HepG2 (cell line): Measurements from ENCODE around the gene LHFPL6. TPM values are rescaled to one million over a fixed set of nuclear protein-coding genes. Genes with fewer than 3 reads are reported as not detected.

ENCODE experiments used
- ATAC-seq: fragments of 200-7000 bp; cut with Tn5 transposase; 3 replicates; pipeline ENCODE4 v1.9.1; 2020; ENCODE audit warnings: mild to moderate bottlenecking, moderate library complexity
- BruUV-seq: library from RNA; stranded (reverse); fragments of 400-500 nt; replicated peaks from 2 replicates; lab custom pipeline; 2021; lab: Mats Ljungman, UMichigan
- CTCF ChIA-PET: fragments of 300-600 bp; formaldehyde crosslinking; extraction: SDS; loops from one replicate; lab custom pipeline; 2021; ENCODE audit warnings: low total read pairs, inconsistent platforms, low intra/inter-chr PET ratio; lab: Yijun Ruan, JAX
- POLR2A ChIA-PET: fragments of 350-600 bp; sonication (Branson Sonifier 250); formaldehyde crosslinking; loops from one replicate; lab custom pipeline; 2020; ENCODE audit warnings: antibody characterized with exemption, inconsistent platforms; lab: Yijun Ruan, JAX
- DNase-seq: peaks from one replicate; pipeline ENCODE4 v3.0.0-alpha.2; 2015; ENCODE audit warnings: low spot score
- FAIRE-seq: peaks from 3 replicates; lab custom pipeline; 2011; peaks lifted over from hg19 to GRCh38; lab: Jason Lieb, UNC
- H2AFZ ChIP-seq: one replicate; pipeline ENCODE4 v1.6.1; 2011; ENCODE audit warnings: low read length, inconsistent platforms
- H3K27ac ChIP-seq: fragments of 300-600 bp; 3 replicates; pipeline ENCODE4 v1.8.0; 2011; ENCODE audit warnings: mixed run types, mild to moderate bottlenecking, mixed read lengths, low read length, inconsistent platforms; ENCODE audit not compliant: insufficient read depth; ENCODE audit errors: extremely low read length
- H3K27me3 ChIP-seq, 2 experiments: fragments of 200-600 bp in 1 of 2; 2 replicates in 1 of 2; 3 replicates in 1 of 2; pipeline versions ENCODE4 v1.6.0 to v1.8.0; 2011; ENCODE audit warnings: low read length in 2 of 2, mild to moderate bottlenecking in 2 of 2, moderate library complexity in 2 of 2, inconsistent platforms in 1 of 2; ENCODE audit not compliant: insufficient read depth in 2 of 2, control insufficient read depth in 1 of 2
- H3K36me3 ChIP-seq, 2 experiments: fragments of 200-600 bp in 1 of 2; replicated peaks in 1 of 2; 2 replicates in 1 of 2; 3 replicates in 1 of 2; pipeline versions ENCODE4 v1.5.1 to v1.8.0; 2011; ENCODE audit warnings: low read length in 2 of 2, inconsistent platforms in 1 of 2; ENCODE audit not compliant: insufficient read depth in 2 of 2, control insufficient read depth in 1 of 2
- H3K4me1 ChIP-seq: 2 replicates; pipeline ENCODE4 v1.5.1; 2012; ENCODE audit warnings: low read length, inconsistent platforms; ENCODE audit not compliant: insufficient read depth
- H3K4me2 ChIP-seq: 2 replicates; pipeline ENCODE4 v1.6.0; 2011; ENCODE audit warnings: low read depth, low read length, inconsistent platforms
- H3K4me3 ChIP-seq, 3 experiments: fragments of 200-600 bp in 1 of 3; sonication (generic), shearing (Covaris generic) in 1 of 3; replicated peaks in 1 of 3; 2 replicates each; pipeline ENCODE4 v1.5.1; 2011 to 2016; ENCODE audit warnings: low read length in 3 of 3, inconsistent platforms in 2 of 3, low read depth in 2 of 3, mild to moderate bottlenecking in 2 of 3, control low read depth in 1 of 3, mixed read lengths in 1 of 3; ENCODE audit not compliant: insufficient read depth in 1 of 3
- H3K79me2 ChIP-seq: one replicate; pipeline ENCODE4 v1.6.1; 2011; ENCODE audit warnings: low read length, inconsistent platforms; ENCODE audit not compliant: insufficient read depth
- H3K9ac ChIP-seq: 2 replicates; pipeline ENCODE4 v1.6.0; 2011; ENCODE audit warnings: mild to moderate bottlenecking, low read depth, low read length, inconsistent platforms; ENCODE audit not compliant: insufficient read depth
- H3K9me3 ChIP-seq: 2 replicates; pipeline ENCODE4 v1.5.1; 2012; ENCODE audit warnings: mild to moderate bottlenecking, low read length
- H4K20me1 ChIP-seq: 2 replicates; pipeline ENCODE4 v1.6.0; 2011; ENCODE audit warnings: inconsistent platforms, mild to moderate bottlenecking, low read length, moderate library complexity; ENCODE audit not compliant: insufficient read depth
- ARID2 ChIP-seq: sonication (generic); formaldehyde crosslinking; IDR thresholded peaks from 2 replicates; pipeline ENCODE4 v1.8.1; 2022; ENCODE audit warnings: mild to moderate bottlenecking, missing genetic modification reagents, borderline replicate concordance
- BRD4 ChIP-seq: sonication (generic); formaldehyde crosslinking; IDR thresholded peaks from 2 replicates; pipeline ENCODE4 v1.4.0; 2020; ENCODE audit warnings: missing genetic modification reagents
- FOSL1 ChIP-seq: sonication (generic); formaldehyde crosslinking; IDR thresholded peaks from 2 replicates; pipeline ENCODE4 v1.9.0; 2021; ENCODE audit warnings: missing genetic modification reagents, borderline replicate concordance
- FOXK2 ChIP-seq: fragments of 450-650 bp; IDR thresholded peaks from 2 replicates; pipeline ENCODE4 v1.6.1; 2016
- GPBP1L1 ChIP-seq: sonication (generic); formaldehyde crosslinking; IDR thresholded peaks from 2 replicates; pipeline ENCODE4 v1.5.0; 2020; ENCODE audit warnings: mild to moderate bottlenecking, missing genetic modification reagents
- HNRNPH1 ChIP-seq: fragments of 200-400 bp; formaldehyde crosslinking; optimal IDR thresholded peaks from 2 replicates; pipeline ENCODE3; 2017; ENCODE audit warnings: mild to moderate bottlenecking, low read depth, low read length
- HNRNPUL1 ChIP-seq: fragments of 200-400 bp; formaldehyde crosslinking; IDR thresholded peaks from 2 replicates; pipeline ENCODE4 v1.6.1; 2017; ENCODE audit warnings: low read depth, mild to moderate bottlenecking, low read length, moderate library complexity
- HOXA7 ChIP-seq: sonication (generic); formaldehyde crosslinking; IDR thresholded peaks from 2 replicates; pipeline ENCODE4 v1.8.1; 2022; ENCODE audit warnings: mild to moderate bottlenecking, missing genetic modification reagents, moderate library complexity
- IRF2 ChIP-seq: IDR thresholded peaks from 2 replicates; pipeline ENCODE4 v1.6.1; 2018; ENCODE audit warnings: missing genetic modification reagents, missing compliant biosample characterization
- MYC ChIP-seq: sonication (generic); formaldehyde crosslinking; IDR thresholded peaks from 2 replicates; pipeline ENCODE4 v1.9.0; 2021; ENCODE audit warnings: missing genetic modification reagents, borderline replicate concordance
- MYPOP ChIP-seq: sonication (generic); formaldehyde crosslinking; IDR thresholded peaks from 2 replicates; pipeline ENCODE4 v1.8.1; 2023; ENCODE audit warnings: mild to moderate bottlenecking, moderate library complexity, missing genetic modification reagents
- NFE2L2 ChIP-seq: fragments of 150-350 bp; IDR thresholded peaks from 2 replicates; pipeline ENCODE4 v1.6.1; 2014; ENCODE audit warnings: low read length
- TEAD2 ChIP-seq: sonication (generic); formaldehyde crosslinking; IDR thresholded peaks from 2 replicates; pipeline ENCODE4 v1.9.0; 2021; ENCODE audit warnings: missing genetic modification reagents
- THAP7 ChIP-seq: sonication (generic); formaldehyde crosslinking; IDR thresholded peaks from 2 replicates; pipeline ENCODE4 v1.8.1; 2023; ENCODE audit warnings: mild to moderate bottlenecking, missing genetic modification reagents
- ZFP1 ChIP-seq: IDR thresholded peaks from 2 replicates; pipeline ENCODE4 v1.6.1; 2016
- ZNF343 ChIP-seq: sonication (generic); formaldehyde crosslinking; IDR thresholded peaks from 2 replicates; pipeline ENCODE4 v1.4.0; 2020; ENCODE audit warnings: mild to moderate bottlenecking, missing genetic modification reagents
- WGBS: methylation state at CpG from one replicate; pipeline ENCODE4 v1.1.6; 2017; ENCODE audit warnings: low lambda C conversion rate; 5-methylcytosine and 5-hydroxymethylcytosine counted together
- in situ Hi-C: cut with HindIII; loops from 2 replicates; pipeline ENCODE4 v1.10.0; 2017; ENCODE audit warnings: low pct_unique_long_range_greater_than_20kb; ENCODE audit not compliant: extremely low pct_ligation_motif_present
- intact Hi-C: fragments of 100-400 bp; cut with micrococcal nuclease; formaldehyde crosslinking; loops from one replicate; pipeline ENCODE4 v1.10.0; 2022; ENCODE audit not compliant: unreplicated experiment
- polyA plus RNA-seq, 8 experiments: library from polyadenylated mRNA; depleted of rRNA in 3 of 8; stranded (reverse) in 7 of 8; unstranded in 1 of 8; fragments of >200 nt; fragmentation: Illumina TruSeq in 4 of 8; extraction: Trizol in 4 of 8; gene quantifications; 2 replicates each; pipeline versions ENCODE4 v1.2.1 to v1.2.3, GENCODE V29; 2011 to 2016; ENCODE audit warnings: low read depth in 4 of 8, missing spikeins in 1 of 8, mixed read lengths in 1 of 8; ENCODE audit not compliant: insufficient read depth in 1 of 8
- total RNA-seq, 5 experiments: library from RNA; depleted of rRNA; stranded (reverse); fragments of >200 nt; fragmentation: Illumina TruSeq; extraction: Trizol; gene quantifications; 2 replicates each; pipeline ENCODE4 v1.2.3, GENCODE V29; 2016; ENCODE audit warnings: low read depth in 1 of 5
- TF ChIP-seq, protein P1 (sequence below): sonication (generic); formaldehyde crosslinking; IDR thresholded peaks from 2 replicates; pipeline ENCODE4 v1.5.0; 2020; ENCODE audit warnings: missing genetic modification reagents
- TF ChIP-seq, protein P2 (sequence below): sonication (generic); formaldehyde crosslinking; IDR thresholded peaks from 2 replicates; pipeline ENCODE4 v1.8.1; 2023; ENCODE audit warnings: missing genetic modification reagents, inconsistent platforms, borderline replicate concordance
- TF ChIP-seq, protein P3 (sequence below): sonication (generic); formaldehyde crosslinking; IDR thresholded peaks from 2 replicates; pipeline ENCODE4 v1.5.0; 2020; ENCODE audit warnings: missing genetic modification reagents

The LHFPL6 gene
- total and polyA plus RNA-seq, 2 of the 13 experiments (the other 11 are each of a cell fraction or from before 2014, with no cell fraction given), result not detected

DNA sequence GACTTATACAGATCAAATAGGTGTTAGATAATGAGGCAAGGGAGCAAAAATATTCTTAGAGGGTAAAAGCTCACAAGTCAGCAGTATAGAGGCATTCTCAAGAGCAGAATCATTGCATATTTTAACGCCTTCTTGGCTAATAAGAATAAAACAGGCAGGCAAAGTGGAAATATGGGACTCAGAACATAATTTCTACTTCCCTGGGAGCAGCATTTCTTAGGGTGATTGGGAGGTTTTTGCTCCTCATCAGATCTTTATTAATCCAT, 39.6 kb downstream of the LHFPL6 start:
- Histone ChIP-seq H3K79me2 (no peaks in the 10 kb centered on the region), H2AFZ (no peak overlapping the region), H3K27me3 (no peaks in the 10 kb centered on the region), H3K4me1 (no peaks in the 10 kb centered on the region), H3K4me3 (no peak overlapping the region), H4K20me1 (no peaks in the 10 kb centered on the region), H3K36me3 (no peaks in the 10 kb centered on the region), H3K9ac (no peak overlapping the region), H3K9me3 (no peaks in the 10 kb centered on the region), H3K4me2 (no peak overlapping the region), H3K27ac (no peak overlapping the region)
- ChIA-PET POLR2A (no interaction called here), CTCF (no interaction called here)
- WGBS, result 0% methylated on average over 1 of the region's 1 CpG
- TF ChIP-seq NFE2L2 (no peak), MYC (CRISPR knock-in tag) (no peak), TEAD2 (CRISPR knock-in tag) (no peak), FOXK2 (no peak), ZFP1 (CRISPR knock-in tag) (no peak), MYPOP (CRISPR knock-in tag) (no peak), THAP7 (CRISPR knock-in tag) (no peak), HNRNPH1 (no peak), HNRNPUL1 (no peak), ZNF343 (CRISPR knock-in tag) (no peak), IRF2 (no peak), FOSL1 (CRISPR knock-in tag) (no peak), HOXA7 (CRISPR knock-in tag) (no peak), GPBP1L1 (CRISPR knock-in tag) (no peak), ARID2 (CRISPR knock-in tag) (no peak), BRD4 (CRISPR knock-in tag) (no peak)
- TF ChIP-seq, protein P1, sequence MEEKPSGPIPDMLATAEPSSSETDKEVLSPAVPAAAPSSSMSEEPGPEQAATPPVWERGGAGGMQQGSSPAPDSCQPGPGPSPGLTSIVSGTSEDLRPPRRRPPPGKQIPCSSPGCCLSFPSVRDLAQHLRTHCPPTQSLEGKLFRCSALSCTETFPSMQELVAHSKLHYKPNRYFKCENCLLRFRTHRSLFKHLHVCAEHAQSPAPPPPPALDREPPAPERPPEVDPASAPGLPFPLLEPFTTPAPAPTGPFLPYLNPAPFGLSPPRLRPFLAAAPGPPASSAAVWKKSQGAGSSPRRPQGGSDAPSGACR (CRISPR knock-in tag), result no peak
- TF ChIP-seq, protein P2, sequence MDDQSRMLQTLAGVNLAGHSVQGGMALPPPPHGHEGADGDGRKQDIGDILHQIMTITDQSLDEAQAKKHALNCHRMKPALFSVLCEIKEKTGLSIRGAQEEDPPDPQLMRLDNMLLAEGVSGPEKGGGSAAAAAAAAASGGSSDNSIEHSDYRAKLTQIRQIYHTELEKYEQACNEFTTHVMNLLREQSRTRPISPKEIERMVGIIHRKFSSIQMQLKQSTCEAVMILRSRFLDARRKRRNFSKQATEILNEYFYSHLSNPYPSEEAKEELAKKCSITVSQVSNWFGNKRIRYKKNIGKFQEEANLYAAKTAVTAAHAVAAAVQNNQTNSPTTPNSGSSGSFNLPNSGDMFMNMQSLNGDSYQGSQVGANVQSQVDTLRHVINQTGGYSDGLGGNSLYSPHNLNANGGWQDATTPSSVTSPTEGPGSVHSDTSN (CRISPR knock-in tag), result no peak
- TF ChIP-seq, protein P3, sequence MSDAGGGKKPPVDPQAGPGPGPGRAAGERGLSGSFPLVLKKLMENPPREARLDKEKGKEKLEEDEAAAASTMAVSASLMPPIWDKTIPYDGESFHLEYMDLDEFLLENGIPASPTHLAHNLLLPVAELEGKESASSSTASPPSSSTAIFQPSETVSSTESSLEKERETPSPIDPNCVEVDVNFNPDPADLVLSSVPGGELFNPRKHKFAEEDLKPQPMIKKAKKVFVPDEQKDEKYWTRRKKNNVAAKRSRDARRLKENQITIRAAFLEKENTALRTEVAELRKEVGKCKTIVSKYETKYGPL (CRISPR knock-in tag), result no peak
- no TSS peak for BruUV-seq
- intact Hi-C loops (no loop called here), in situ Hi-C loops (no loop called here)
- FAIRE-seq (no peak), DNase-seq (no peak), ATAC-seq (no peak)
